Trophoblast cell (in vitro differentiated cells and primary cell): ENCODE data around the gene LY9.
"Not testable (repeated sequence)": the region's sequence is repeated elsewhere in the genome, so short reads cannot be mapped to it uniquely, and the experiment has no call there.

Experiments
- DNase-seq, 2 donors: peaks; one replicate each; pipeline ENCODE4 v3.0.0-alpha.2; 2016
- H2AFZ ChIP-seq: 2 replicates; pipeline ENCODE4 v1.6.1; 2013; ENCODE audit warnings: low read length, moderate library complexity, mild to moderate bottlenecking; ENCODE audit not compliant: insufficient read depth, poor library complexity
- H2AK5ac ChIP-seq: 2 replicates; pipeline ENCODE4 v1.6.1; 2013; ENCODE audit warnings: mild to moderate bottlenecking, low read length
- H2BK120ac ChIP-seq: 2 replicates; pipeline ENCODE4 v1.6.1; 2013; ENCODE audit warnings: low read length, mild to moderate bottlenecking, moderate library complexity; ENCODE audit not compliant: insufficient read depth, poor library complexity
- H2BK12ac ChIP-seq: 2 replicates; pipeline ENCODE4 v1.6.1; 2013; ENCODE audit warnings: mild to moderate bottlenecking, low read length, moderate library complexity
- H2BK5ac ChIP-seq: 2 replicates; pipeline ENCODE4 v1.6.1; 2013; ENCODE audit warnings: low read length, low read depth, moderate library complexity, mild to moderate bottlenecking; ENCODE audit not compliant: poor library complexity
- H3K14ac ChIP-seq: 2 replicates; pipeline ENCODE4 v1.6.1; 2013; ENCODE audit warnings: mild to moderate bottlenecking, low read length
- H3K18ac ChIP-seq: 2 replicates; pipeline ENCODE4 v1.6.1; 2013; ENCODE audit warnings: mild to moderate bottlenecking, low read length
- H3K23ac ChIP-seq: 2 replicates; pipeline ENCODE4 v1.6.1; 2013; ENCODE audit warnings: low read length
- H3K27ac ChIP-seq: 2 replicates; pipeline ENCODE4 v1.5.1; 2013; ENCODE audit warnings: low read depth, mild to moderate bottlenecking, inconsistent platforms, low read length, moderate library complexity
- H3K27me3 ChIP-seq: 2 replicates; pipeline ENCODE4 v1.6.1; 2013; ENCODE audit warnings: inconsistent platforms, mild to moderate bottlenecking, low read length, moderate library complexity; ENCODE audit not compliant: insufficient read depth
- H3K36me3 ChIP-seq, 2 experiments: 1 replicate in 1 of 2; 2 replicates in 1 of 2; pipeline ENCODE4 v1.6.1; 2013; ENCODE audit warnings: low read length in 2 of 2, mild to moderate bottlenecking in 2 of 2, moderate library complexity in 1 of 2; ENCODE audit not compliant: insufficient read depth in 2 of 2, control insufficient read depth in 1 of 2
- H3K4ac ChIP-seq: 2 replicates; pipeline ENCODE4 v1.6.1; 2013; ENCODE audit warnings: low read depth, mild to moderate bottlenecking, low read length, moderate library complexity
- H3K4me1 ChIP-seq, 2 experiments: 1 replicate in 1 of 2; 2 replicates in 1 of 2; pipeline ENCODE4 v1.6.1; 2013; ENCODE audit warnings: low read length in 2 of 2, mild to moderate bottlenecking in 2 of 2, moderate library complexity in 1 of 2; ENCODE audit not compliant: insufficient read depth in 2 of 2, control insufficient read depth in 1 of 2
- H3K4me2 ChIP-seq: 2 replicates; pipeline ENCODE4 v1.6.1; 2013; ENCODE audit warnings: inconsistent platforms, mild to moderate bottlenecking, low read length, moderate library complexity
- H3K4me3 ChIP-seq: 2 replicates; pipeline ENCODE4 v1.5.1; 2013; ENCODE audit warnings: mild to moderate bottlenecking, low read depth, low read length, inconsistent platforms
- H3K79me1 ChIP-seq: one replicate; pipeline ENCODE4 v1.6.1; 2013; ENCODE audit warnings: low read length
- H3K79me2 ChIP-seq: 2 replicates; pipeline ENCODE4 v1.6.1; 2013; ENCODE audit warnings: low read length, mild to moderate bottlenecking; ENCODE audit not compliant: control insufficient read depth, insufficient read depth, poor library complexity
- H3K9ac ChIP-seq: 2 replicates; pipeline ENCODE4 v1.6.1; 2013; ENCODE audit warnings: mild to moderate bottlenecking, low read length
- H3K9me3 ChIP-seq: 2 replicates; pipeline ENCODE4 v1.6.1; 2013; ENCODE audit warnings: low read depth, mild to moderate bottlenecking, control low read depth, inconsistent platforms, low read length; ENCODE audit not compliant: insufficient read depth
- H4K12ac ChIP-seq: 2 replicates; pipeline ENCODE4 v1.6.1; 2013; ENCODE audit warnings: low read depth, mild to moderate bottlenecking, low read length, moderate library complexity
- H4K8ac ChIP-seq: 2 replicates; pipeline ENCODE4 v1.6.1; 2013; ENCODE audit warnings: low read depth, mild to moderate bottlenecking, low read length, moderate library complexity
- H4K91ac ChIP-seq: one replicate; pipeline ENCODE4 v1.6.1; 2013; ENCODE audit warnings: low read depth, mild to moderate bottlenecking, low read length, moderate library complexity
- WGBS: extraction: QIAGEN DNeasy Blood & Tissue Kit; methylation state at CpG from one replicate; pipeline ENCODE4 v1.1.7; 2013; ENCODE audit warnings: missing lambda C conversion rate; ENCODE audit not compliant: insufficient read length, insufficient coverage; ENCODE audit errors: extremely low coverage; 5-methylcytosine and 5-hydroxymethylcytosine counted together

LY9 gene

DNA sequence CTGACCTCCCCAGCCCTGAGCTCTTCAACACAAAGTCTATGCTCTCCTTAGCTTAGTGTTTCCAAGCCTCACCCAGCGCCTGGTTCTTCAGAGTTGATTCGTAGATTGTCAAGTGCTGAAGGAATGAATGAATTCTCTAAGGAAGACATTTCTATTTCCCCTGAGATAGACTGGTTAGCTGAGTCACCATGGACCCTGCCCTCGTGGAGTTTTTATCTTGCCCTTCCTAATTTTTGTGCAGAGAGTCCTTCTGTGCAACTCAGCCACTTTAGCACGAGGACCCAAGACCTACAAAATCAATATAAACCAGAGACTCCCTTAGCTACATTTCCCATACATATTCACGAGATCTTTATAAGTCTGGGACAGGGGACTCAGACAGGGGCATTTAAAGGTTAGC lies 69.4 kb downstream of the LY9 start:
- H4K91ac ChIP-seq = no peak overlapping the region
- H3K9me3 ChIP-seq = no peaks in the 10 kb centered on the region
- no peak overlapping the region for H2AK5ac ChIP-seq
- H3K4me3 ChIP-seq = no peak overlapping the region
- H2BK120ac ChIP-seq = no peak overlapping the region
- no peak overlapping the region for H3K9ac ChIP-seq
- no peak overlapping the region for H2BK5ac ChIP-seq
- no peaks in the 10 kb centered on the region for H3K4me1 ChIP-seq
- H3K27ac ChIP-seq = no peak overlapping the region
- no peak overlapping the region for H2AFZ ChIP-seq
- no peaks in the 10 kb centered on the region for H3K79me2 ChIP-seq
- no peaks in the 10 kb centered on the region for H3K27me3 ChIP-seq
- no peak overlapping the region for H2BK12ac ChIP-seq
- H3K14ac ChIP-seq = no peak overlapping the region
- no peak overlapping the region for H3K4ac ChIP-seq
- no peak overlapping the region for H3K18ac ChIP-seq
- H3K23ac ChIP-seq = no peak overlapping the region
- DNase-seq = no peak
- no peak overlapping the region for H3K4me2 ChIP-seq
- H4K8ac ChIP-seq = no peak overlapping the region
- H4K12ac ChIP-seq = no peak overlapping the region
- H3K79me1 ChIP-seq = no peaks in the 10 kb centered on the region
- WGBS = no CpG with 5 or more reads among the region's 5 CpGs
- no peaks in the 10 kb centered on the region for H3K36me3 ChIP-seq

DNA sequence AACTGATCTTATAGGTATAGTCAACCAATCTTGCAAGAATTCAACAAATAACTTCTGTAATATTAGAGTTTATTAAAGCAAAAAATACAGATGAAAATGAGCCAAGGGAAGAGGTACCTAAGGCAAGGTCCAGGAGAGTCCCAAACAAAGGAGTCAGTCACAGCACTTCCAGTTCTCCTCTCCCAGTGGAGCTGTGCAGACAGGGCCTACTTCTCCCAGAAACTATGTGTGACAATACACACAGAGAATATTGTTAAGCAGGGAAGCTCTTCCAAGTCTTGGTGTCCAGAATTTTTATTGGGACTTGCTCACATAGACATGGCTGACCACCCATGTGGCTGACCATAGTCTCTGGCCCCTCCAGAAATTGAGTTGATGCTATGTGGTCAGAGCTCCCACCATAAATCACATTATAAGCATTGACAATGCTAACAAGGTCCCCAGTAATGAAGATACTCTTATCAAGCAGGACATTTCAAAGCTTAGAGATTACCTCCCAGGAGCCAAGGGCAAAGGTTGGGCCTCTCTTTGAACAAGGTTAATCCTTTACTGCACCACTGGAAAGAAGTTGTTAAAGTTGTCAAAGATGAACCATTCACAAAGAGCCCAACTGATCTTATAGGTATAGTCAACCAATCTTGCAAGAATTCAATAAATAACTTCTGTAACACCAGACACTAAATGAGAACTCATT lies 70.2 kb downstream of the LY9 start:
- Histone ChIP-seq H3K36me3 (no peaks in the 10 kb centered on the region), H2BK5ac (no peak overlapping the region), H4K12ac (no peak overlapping the region), H3K23ac (no peak overlapping the region), H3K4me3 (no peak overlapping the region), H3K79me2 (no peaks in the 10 kb centered on the region), H3K27ac (no peak overlapping the region), H3K4ac (no peak overlapping the region), H2BK120ac (no peak overlapping the region), H3K4me2 (no peak overlapping the region), H2BK12ac (no peak overlapping the region), H3K27me3 (no peaks in the 10 kb centered on the region), H4K91ac (no peak overlapping the region), H3K9ac (no peak overlapping the region), H4K8ac (no peak overlapping the region), H3K9me3 (no peaks in the 10 kb centered on the region), H2AFZ (no peak overlapping the region), H2AK5ac (no peak overlapping the region), H3K4me1 (no peaks in the 10 kb centered on the region), H3K79me1 (no peaks in the 10 kb centered on the region), H3K14ac (no peak overlapping the region), H3K18ac (no peak overlapping the region)
- DNase-seq = no peak

GRCh38 chr1:160866695-160867260 lies 70.8 kb downstream of the LY9 start:
- no CpG with 5 or more reads among the region's 6 CpGs for WGBS
- Histone ChIP-seq H3K4ac (no peak overlapping the region), H2AFZ (no peak overlapping the region), H3K79me1 (no peaks in the 10 kb centered on the region), H3K4me3 (no peak overlapping the region), H3K36me3 (no peaks in the 10 kb centered on the region), H3K27me3 (no peaks in the 10 kb centered on the region), H3K9me3 (no peaks in the 10 kb centered on the region), H3K4me1 (no peaks in the 10 kb centered on the region), H4K8ac (no peak overlapping the region), H2BK5ac (no peak overlapping the region), H2AK5ac (no peak overlapping the region), H3K9ac (no peak overlapping the region), H3K27ac (no peak overlapping the region), H3K4me2 (no peak overlapping the region), H3K23ac (no peak overlapping the region), H3K18ac (no peak overlapping the region), H3K79me2 (no peaks in the 10 kb centered on the region), H2BK120ac (no peak overlapping the region), H2BK12ac (no peak overlapping the region), H4K12ac (no peak overlapping the region), H4K91ac (no peak overlapping the region), H3K14ac (no peak overlapping the region)
- no peak for DNase-seq

DNA sequence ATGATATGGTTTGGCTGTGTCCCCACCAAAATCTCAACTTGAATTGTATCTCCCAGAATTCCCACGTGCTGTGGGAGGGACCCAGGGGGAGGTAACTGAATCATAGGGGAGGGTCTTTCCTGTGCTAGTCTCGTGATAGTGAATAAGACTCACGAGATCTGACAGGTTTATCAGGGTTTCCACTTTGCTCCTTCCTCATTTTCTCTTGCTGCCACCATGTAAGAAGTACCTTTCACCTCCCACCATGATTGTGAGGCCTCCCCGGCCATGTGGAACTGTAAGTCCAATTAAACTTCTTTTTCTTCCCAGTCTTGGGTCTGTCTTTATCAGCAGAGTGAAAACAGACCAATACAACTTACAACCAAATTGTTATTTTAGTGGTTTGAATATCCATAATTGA lies 71.7 kb downstream of the LY9 start:
- H3K4ac ChIP-seq, H3K4me1 ChIP-seq, H2BK5ac ChIP-seq, H3K4me2 ChIP-seq, H3K23ac ChIP-seq, H3K9ac ChIP-seq, H3K27ac ChIP-seq, DNase-seq, H4K91ac ChIP-seq, H3K36me3 ChIP-seq, H3K18ac ChIP-seq, H3K9me3 ChIP-seq, H2BK120ac ChIP-seq, H2AFZ ChIP-seq, H3K79me2 ChIP-seq, H2AK5ac ChIP-seq, H4K8ac ChIP-seq, H4K12ac ChIP-seq, H2BK12ac ChIP-seq, H3K27me3 ChIP-seq, H3K14ac ChIP-seq, H3K4me3 ChIP-seq, H3K79me1 ChIP-seq: not testable (repeated sequence)
- no CpG with 5 or more reads among the region's 4 CpGs for WGBS
